ENCODE results near the gene AGBL1.

DNA sequence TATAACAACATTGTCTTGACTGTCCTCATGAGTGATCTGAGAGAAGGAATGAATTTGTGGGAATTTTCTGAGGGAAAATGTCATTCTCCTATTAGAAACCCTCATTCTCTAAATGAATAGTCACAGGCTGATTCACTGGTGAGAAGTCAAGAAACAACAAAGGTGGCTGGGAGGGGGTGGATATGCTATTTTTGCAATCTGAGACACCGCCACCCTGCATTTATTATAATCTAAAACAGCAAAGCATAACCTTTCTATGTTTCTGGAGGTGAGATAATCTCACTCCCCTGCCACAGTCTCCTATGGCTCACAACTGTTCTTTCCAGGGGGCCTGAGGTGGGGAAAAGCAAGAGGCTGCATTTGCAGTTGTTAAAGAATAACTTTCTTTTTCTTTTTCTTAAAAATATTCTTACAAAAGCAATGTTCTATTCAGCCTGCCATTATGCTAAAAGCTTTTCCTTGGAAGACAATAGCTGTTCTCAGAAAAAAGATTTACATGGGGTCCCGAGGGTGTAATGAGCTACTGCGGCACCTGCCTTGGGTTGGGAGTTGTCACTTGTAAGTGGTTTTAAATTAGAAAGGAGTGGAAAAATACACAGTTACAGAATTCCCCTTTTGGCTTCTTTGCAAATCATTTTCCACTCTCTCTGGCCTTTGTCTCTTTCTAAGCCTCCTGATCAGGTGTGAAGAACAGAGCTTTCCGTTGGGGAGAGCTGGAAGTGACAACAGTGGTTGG lies 220.9 kb downstream of the AGBL1 start:
- TF ChIP-seq, protein P1, sequence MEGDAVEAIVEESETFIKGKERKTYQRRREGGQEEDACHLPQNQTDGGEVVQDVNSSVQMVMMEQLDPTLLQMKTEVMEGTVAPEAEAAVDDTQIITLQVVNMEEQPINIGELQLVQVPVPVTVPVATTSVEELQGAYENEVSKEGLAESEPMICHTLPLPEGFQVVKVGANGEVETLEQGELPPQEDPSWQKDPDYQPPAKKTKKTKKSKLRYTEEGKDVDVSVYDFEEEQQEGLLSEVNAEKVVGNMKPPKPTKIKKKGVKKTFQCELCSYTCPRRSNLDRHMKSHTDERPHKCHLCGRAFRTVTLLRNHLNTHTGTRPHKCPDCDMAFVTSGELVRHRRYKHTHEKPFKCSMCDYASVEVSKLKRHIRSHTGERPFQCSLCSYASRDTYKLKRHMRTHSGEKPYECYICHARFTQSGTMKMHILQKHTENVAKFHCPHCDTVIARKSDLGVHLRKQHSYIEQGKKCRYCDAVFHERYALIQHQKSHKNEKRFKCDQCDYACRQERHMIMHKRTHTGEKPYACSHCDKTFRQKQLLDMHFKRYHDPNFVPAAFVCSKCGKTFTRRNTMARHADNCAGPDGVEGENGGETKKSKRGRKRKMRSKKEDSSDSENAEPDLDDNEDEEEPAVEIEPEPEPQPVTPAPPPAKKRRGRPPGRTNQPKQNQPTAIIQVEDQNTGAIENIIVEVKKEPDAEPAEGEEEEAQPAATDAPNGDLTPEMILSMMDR (IDR thresholded peaks at IDR 0.05; ENCODE audit: borderline replicate concordance, extremely low read depth, low read length, poor library complexity, severe bottlenecking) = no peak
- TF ChIP-seq EZH2 (IDR thresholded peaks at IDR 0.05; ENCODE audit: borderline replicate concordance, low read depth, low read length, severe bottlenecking) = no peak

All from DND-41 (cell line).